NCI-H82 treated with DMSO at 0.1 percent for 48 hours (cell line): Measurements from ENCODE around the gene AIF1L.
"Not testable (repeated sequence)": the region's sequence is repeated elsewhere in the genome, so short reads cannot be mapped to it uniquely, and the experiment has no call there.

Experiments
- DNase-seq: peaks from one replicate; lab custom pipeline; 2025; ENCODE audit not compliant: unreplicated experiment; lab: John Stamatoyannopoulos, UW

The AIF1L gene

DNA sequence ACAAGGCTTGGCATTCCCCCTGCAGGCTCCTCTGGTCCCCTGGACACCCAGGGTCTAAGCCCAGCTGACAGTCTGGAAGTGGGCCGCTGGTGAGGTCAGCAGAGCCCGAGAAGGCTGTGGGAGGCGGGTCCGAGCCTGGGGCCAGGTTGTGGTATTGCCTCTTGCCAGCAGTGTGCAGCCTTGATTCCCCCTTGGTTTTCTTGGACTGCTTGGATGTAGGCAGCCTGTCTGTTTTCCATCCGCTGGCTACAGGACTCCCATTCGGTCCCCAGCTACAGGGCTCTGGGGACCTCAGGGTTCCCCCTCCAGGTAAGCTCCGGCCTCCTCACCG is 1.6 kb downstream of the AIF1L start:
- no peak for DNase-seq

DNA sequence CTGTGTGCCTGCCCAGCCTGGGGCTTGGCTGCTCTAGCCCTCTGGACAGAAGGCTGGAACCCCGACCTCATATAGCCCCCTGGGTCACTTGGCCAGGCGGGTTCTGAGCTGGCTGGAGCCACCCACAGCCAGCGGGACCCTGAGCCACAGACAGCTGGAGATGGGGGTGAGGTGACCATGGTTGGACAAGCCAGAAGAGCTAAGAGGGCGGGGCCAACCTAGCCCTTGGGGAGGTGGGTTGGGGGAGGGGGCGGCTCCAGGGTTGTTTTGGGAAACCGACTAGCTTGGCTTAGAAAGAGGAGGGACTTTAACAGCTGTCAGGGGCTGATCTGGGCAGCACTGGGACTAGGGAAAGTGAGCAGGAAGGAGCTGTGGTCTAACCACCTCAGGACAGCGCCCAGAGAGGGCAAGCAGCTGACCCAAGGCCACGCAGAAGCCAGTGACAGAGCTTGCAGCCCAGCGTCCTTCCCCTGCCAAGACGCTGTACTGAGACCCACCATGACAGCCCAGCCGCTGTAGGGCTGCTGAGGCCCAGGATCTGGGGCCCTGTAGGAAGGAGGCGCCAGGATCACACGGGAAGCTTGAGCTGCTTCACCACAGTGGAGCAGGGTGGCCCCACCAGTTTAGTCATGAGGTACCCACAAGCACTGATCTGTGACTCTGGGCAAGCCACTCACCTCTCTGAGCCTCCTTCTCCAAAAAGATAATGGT is 2.2 kb downstream of the AIF1L start:
- DNase-seq = no peak

DNA sequence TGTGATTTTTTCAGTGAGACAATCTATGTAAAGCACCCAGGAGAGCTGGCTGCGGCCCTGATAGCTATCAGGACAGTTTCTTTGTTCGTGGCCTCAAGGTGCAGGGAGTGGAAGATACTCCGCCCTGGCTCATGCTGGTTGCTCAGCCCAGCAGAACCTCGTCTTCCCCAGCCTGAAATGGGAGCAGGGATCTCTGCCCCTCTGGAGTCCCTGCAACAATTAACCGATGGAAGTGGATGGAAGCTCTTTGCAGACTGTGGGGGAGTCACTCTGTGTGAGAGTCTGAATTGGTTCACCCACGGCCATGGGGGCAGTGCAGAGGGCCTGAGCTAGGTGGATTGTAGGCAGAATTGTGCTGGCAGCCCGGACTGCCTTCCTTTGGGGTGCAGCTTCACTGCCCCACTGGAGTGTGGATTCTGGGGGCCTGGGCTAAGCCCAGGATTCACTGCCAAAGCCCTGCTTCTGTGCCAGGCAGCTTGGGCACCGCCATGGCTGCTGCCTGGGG is 2.8 kb downstream of the AIF1L start:
- DNase-seq = no peak

DNA sequence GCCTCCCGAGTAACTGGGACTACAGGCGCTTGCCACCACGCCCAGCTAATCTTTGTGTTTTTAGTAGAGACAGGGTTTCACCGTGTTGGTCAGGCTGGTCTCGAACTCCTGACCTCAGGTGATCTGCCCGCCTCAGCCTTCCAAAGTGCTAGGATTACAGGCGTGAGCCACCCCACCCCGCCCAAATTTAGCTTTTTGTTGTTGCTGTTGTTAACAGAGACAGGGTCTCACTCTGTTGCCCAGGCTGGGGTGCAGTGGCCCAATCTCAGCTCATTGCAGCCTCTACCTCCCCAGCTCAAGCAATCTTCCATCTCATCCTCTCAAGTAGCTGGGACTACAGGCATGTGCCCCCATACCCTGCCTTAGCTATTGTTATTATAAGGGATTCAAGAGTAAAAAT is 3.5 kb downstream of the AIF1L start:
- not testable (repeated sequence) for DNase-seq

DNA sequence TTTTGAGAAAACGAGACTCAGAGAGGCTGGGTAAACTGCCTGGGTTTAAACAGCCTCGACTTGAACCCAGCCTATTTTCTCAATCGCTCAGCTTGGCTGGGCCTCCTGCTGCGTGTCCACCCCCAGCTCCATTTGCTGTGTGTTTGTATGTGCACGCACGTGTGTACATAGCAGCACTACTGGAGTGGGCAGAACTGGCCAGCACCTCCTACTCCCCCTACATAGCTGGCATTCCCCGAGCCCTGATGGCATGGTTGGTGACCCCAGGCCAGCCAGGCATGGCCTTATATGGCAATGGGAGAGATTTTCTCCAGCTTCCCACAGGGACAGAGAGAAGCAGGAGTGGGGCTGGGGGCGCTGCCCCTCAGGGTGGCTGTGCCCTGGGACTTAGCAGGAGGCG is 4.1 kb downstream of the AIF1L start:
- no peak for DNase-seq

DNA sequence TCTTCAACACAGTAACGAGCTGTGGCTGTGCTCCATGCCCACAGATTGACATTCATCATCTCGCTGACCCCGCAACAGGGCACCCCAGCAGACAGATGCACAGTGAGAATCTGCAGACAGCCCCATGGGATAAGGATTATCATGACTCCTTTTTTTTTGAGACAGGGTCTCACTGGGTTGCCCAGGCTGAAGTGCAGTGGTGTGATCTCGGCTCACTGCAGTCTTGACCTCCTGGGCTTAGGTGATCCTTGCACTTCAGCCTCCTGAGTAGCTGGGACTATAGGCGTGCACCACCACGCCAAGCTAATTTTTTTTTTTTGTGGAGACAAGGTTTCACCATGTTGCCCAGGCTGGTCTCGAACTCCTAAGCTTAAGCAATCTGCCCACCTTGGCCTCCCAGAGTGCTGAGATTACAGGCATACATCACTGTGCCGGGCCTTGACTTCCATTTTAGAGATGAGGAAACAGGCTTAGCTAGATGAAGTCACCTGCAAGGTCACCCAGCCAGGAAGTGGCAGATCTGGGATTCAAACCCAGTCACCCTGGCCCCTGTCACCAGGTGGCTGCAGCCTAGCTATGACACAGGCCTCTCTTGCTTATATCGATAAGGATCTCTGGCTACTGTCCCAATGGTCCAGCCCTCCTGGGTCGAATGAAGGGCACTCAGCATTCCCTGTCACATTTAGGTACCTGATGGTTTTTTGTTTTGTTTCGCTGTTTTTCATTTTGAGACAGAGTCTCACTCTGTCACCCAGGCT is 5.1 kb downstream of the AIF1L start:
- DNase-seq = no peak

DNA sequence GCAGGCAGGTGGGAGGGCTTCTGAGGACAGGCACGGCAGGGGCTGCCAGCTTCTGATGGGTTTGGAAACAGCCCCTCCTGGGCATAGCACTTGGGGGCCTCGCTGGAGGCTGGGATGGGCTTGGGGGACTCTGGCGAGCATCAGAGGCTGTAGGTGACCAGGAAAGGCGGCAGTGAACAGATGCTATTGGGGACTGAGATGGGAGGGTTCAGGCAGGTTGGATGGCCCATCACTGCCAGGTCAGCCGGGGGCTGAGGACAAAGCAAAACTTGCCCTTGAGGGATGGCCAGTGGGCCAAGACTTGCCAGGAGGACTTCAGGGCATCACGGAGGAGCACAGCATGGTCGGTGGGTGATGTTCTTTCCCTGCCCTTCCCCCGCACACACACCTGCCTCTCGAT is 6.7 kb downstream of the AIF1L start:
- DNase-seq = no peak

DNA sequence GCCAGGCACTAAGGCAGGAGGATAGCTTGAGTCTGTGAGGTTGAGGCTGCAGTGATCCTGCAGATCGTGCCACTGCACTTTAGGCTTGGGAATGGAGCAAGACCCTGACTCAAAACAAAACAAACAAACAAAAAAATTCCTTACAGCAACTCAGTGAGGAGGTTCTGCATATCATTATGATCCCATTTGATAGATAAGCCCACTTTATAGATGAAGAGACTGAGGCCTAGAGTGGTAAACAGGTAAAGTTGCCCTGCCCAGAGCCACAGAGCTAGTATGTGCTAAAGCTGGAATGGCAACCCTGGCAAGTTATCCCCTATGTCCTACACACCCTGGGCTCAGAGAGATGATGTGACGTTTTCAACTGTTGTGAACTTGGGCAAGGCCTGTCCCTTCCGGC is 7.2 kb downstream of the AIF1L start:
- DNase-seq = no peak

DNA sequence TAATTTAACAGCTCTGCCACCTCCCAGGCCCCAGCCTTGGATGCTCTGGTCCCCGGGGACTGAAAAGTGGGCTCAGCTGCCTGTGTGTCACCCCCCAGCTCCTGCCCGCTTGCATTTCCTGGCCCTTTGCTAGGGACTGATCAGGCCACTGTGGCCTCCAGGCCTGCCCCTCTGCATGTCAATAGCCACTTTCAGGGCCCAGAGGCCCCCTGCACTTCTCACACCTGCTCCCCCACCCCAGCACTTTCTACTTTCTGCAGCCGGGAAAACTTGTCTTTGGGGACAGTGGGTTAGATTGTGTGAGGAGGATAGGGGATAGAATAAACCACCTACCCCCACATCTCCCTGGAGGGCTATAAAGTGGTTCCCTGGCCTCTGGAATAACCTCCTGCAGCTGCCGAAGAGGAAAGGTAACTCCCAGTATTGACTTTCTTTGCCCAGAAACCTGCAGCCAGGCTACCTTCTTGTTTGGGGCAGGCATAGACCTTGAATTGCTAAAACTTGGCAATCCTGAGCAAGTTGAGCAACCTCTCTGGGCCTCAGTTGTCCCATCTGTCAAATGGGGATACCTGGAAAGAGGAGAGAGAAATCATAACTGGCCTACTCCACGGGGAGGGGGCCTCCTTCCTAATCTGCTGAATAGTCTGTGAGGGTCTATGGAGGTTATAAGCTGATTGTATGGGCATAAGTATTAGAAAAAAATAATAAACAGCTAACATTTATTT is 7.8 kb downstream of the AIF1L start:
- no peak for DNase-seq

DNA sequence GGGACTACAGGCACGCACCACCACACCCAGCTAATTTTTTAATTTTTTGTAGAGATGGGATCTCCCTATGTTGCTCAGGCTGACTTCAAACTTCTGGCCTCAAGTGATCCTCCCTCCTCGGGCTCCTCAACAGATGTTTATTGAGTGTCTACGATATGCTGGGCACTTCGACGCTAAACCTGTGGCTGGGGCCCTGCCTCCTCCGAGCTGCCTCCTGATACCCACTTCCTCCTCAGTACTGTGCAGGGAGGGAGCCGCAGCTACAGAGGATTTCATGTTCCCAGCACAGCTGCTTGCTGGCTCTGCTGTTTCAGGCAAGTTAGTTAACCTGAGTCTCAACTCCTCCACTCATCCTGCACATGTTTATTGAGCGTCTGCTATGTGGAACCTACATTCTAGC is 9.6 kb downstream of the AIF1L start:
- DNase-seq = no peak

DNA sequence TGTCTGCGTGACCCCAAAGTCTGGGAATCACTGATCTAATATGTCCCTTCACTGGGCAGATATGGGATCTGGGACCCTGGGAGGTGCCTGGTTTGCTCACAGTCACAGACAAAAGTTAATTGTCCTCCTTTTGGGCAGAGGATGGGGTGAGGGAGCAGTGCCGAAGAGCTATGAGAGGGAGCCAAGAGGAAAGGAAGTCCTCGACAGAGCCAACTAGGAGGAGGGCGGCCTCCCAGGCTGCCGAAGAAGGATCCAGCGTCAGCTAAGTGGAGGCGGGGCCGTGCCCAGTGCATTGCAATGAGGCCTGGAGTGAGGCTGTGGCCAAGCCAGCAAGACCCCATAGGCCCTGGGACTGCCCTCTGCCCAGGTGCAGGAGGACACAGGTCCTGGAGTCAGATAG is 11.4 kb downstream of the AIF1L start:
- no peak for DNase-seq

DNA sequence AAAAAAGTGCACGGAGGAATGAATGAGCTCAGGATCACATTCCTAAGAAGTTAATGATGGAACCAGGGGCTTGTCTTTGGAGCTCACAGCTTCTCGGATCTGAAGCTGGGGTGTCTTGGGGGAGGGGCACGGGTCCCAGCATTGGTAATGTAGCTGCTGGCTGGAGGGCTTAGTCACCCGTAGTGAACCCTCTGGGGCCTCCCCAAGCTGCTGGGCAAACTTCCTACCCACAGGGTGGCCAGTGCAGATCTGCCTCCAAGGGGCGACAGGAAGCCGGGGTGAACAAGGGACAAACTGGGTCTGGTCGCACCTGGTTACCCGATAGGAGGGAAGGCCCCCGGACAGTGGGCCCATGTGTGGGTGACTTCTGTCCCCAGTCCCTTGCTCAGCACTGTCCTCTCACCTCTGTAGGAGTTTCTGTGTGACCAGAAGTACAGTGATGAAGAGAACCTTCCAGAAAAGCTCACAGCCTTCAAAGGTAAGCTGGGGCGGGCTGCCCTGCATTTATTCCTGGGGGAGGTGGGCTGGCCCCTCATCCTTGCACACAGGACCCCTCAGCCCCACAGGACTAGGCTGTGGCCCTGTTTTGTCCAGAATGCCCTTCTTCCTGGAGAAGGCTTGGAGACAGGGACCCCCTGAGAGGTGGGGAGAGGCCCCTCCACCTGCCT is 15.0 kb downstream of the AIF1L start:
- DNase-seq = no peak

DNA sequence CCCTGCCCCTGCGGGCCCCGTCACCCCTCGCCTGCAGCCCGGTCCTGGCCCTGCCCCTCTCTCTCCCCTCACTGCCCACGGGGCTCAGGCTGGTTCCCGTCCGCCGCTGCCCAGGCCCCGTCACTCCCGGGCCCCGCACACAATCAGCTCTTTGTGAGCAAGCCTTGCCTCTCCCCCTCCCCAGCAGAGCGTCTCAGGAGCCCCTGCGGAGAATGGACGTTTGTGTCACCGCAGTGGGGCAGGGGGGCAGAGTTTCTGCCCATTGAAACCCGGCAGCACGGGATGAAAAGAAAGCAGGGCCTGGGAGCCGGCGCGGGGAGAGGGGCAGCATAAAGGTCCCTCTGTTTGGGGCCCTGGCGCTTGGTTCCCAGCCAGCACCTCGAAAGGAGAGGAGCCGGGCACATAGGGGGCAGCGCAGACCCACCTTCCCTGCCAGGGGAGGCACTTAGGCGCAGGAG is 15.6 kb downstream of the AIF1L start:
- DNase-seq = no peak

DNA sequence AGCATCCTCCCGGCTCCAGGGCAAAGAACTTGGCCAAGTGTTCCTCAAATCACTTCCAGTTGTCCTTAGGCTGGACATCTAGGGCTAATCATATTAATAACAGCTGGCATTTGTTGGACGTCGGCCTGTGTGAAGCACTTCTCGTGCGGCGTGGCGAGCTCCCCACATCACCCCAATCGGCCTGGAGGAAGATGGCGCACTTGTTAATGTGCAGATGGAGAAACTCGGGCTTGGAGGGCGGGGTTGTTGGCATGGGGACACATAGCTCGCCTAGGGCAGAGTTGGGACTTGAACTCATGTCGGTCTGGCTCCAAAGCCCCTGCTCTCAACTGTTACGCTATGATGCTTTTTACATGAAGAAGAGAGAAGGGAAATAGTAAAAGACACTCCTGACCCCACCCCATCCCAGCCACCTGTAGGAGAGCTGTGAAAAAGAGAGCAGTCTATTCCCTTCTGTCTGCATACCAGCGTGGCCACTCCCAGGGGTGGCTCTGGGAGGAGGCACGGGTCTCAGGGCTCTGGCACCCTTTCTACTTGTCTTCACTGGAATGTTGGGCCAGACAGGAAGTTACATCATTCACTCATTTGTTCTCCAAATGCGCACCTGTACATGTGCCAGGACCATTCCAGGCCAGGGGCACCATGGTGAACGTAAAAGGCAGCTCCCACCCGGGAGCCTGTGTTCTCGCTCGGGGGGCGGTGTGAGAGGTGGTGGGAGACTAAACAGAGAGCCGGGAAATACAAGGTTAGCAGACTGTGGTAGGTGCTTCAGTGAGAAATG is 16.2 kb downstream of the AIF1L start:
- DNase-seq = no peak

DNA sequence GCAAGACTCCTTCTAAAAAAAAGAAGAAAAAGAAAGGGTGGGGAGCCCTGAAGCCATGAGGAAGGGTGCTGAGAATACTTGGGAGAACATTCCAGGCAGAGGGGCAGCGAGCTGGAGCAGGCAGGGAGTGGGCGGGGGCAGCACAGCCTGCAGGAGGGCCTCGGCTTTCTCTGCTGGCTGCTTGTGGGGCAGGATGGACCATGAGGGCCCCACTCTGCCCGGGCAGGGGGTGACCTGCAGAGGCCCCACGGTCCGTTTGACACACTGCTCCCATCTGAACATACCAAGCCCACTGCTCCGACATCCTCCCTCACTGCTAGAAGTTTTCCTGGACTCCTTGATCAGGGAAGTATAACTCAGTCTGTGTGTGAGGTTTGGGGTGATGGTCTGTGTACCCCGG is 17.3 kb downstream of the AIF1L start:
- no peak for DNase-seq

DNA sequence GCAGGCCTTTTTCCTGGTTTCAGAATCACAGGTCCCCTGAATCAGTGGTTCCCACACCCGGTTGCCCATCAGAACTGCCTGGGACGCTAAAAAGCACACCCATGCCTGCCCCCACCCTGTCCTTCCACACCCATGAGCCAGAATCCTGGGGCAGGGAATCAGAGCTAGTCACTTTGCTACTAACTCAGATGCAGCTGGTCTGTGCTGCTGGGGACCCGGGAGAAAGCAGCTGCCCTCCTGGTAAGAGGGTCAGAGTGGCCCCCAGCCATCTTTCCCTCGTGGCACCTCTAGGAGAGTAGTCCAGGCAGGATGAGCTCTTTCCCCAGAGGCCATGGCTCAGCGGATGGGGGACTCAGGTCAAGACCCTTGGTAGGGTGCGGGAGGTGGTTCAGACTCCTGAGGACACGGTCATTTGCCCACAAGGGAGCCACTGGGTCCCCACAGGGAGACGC is 17.8 kb downstream of the AIF1L start:
- DNase-seq = no peak

DNA sequence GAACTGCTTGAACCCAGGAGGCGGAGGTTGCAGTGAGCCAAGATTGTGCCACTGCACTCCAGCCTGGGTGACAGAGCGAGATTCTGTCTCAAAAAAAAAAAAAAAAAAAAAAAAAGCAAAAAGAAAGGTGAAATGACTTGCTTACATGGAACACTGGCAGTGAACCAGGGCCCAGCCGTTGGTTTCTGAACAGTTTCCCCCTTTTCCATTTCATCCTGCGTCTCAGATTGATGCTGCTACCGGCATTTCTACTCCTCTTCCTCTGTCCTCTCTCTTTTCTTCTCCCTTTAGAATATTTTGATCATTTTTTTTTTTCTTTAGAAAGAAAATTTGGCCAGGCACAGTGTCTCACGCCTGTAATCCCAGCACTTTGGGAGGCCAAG is 19.0 kb downstream of the AIF1L start:
- DNase-seq = not testable (repeated sequence)

DNA sequence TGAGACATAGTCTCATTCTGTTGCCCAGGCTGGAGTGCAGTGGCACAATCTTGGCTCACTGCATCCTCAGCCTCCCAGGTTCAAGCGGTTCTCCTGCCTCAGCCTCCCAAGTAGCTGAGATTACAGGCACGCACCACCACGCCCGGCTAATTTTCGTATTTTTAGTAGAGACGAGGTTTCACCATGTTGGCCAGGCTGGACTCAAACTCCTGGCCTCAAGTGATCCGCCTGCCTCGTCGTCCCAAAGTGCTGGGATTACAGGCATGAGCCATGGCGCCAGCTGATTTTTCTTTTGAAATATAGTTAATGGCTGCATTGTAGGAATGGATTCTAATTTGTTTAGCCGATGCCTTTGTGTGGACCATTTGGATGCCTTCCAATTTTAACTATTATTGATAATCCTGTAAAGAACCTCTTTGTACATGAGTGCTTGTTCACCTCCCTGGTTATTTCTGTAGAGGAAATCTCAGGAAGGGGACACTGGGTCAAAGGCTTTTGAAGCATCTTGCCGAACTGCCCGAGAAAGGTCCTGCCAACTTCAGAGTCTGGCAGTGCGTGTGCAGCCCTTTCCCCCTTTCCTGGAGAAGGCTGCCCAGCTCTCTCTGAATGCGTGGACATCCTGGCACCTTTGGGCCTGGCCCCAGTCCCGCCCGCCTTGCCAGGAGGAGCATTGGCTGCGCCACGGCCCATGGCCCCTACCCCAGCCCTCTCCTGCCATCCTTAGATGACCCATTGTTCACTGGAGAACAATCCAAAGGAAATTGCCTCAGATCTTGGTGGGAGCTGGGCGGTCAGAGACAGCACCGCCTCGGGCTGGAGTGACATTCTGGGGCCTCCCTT is 20.2 kb downstream of the AIF1L start:
- no peak for DNase-seq

DNA sequence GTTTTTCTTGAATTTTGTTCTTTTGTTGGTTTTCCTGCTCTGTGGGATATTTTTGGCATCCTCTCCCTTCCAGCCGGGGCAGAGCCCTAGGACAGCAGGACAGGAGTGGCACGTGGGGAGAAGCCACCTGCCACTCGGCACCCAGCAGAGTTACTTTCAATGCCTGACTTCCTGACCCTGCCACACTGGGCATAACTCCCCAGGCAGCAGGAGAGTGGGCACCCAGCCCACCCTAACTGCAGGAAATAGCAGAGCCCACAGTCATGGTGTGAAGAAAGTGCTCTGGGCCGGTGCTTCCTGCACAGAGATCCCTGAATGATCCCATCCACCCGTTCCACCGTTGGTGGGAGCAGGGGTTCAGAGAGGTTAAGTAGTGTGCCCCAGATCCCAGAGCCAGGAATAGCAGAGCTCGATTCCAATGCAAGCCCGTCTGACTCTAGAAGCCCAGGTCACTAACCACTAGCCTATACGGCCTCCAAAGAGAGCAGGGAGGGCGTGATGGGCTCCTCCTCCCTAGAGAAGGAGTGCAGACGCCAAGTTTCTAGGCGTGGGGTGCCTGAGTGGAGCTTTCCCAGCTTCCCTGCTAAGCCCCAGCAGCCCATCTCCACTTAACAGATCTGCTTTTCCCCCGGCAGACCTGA is 20.9 kb downstream of the AIF1L start:
- DNase-seq = no peak
